Liver (tissue), 3 donors: ENCODE results near the gene NDUFAF8.

Experiments
- GABPA ChIP-seq, 2 donors: IDR thresholded peaks in 1 of 2; conservative IDR thresholded peaks in 1 of 2; 2 replicates each; pipeline ENCODE4 v1.6.1; 2016; ENCODE audit warnings: antibody characterized with exemption in 2 of 2, mild to moderate bottlenecking in 1 of 2, moderate library complexity in 1 of 2
- RAD21 ChIP-seq, 2 donors: IDR thresholded peaks; 2 replicates each; pipeline ENCODE4 v1.6.1; 2016; ENCODE audit warnings: antibody characterized with exemption in 2 of 2, mild to moderate bottlenecking in 2 of 2
- TF ChIP-seq, protein P1 (sequence below): fragments of 150-350 bp; IDR thresholded peaks from 2 replicates; pipeline ENCODE4 v1.5.1; 2017; ENCODE audit warnings: improper control_type of control experiment, low read depth, low read length; ENCODE audit not compliant: missing input control
- donor health status: healthy.
- donor health status: healthy.

GRCh38 chr17:81189670-81190530 lies 49.2 kb upstream of the NDUFAF8 start:
- TF ChIP-seq, protein P1, sequence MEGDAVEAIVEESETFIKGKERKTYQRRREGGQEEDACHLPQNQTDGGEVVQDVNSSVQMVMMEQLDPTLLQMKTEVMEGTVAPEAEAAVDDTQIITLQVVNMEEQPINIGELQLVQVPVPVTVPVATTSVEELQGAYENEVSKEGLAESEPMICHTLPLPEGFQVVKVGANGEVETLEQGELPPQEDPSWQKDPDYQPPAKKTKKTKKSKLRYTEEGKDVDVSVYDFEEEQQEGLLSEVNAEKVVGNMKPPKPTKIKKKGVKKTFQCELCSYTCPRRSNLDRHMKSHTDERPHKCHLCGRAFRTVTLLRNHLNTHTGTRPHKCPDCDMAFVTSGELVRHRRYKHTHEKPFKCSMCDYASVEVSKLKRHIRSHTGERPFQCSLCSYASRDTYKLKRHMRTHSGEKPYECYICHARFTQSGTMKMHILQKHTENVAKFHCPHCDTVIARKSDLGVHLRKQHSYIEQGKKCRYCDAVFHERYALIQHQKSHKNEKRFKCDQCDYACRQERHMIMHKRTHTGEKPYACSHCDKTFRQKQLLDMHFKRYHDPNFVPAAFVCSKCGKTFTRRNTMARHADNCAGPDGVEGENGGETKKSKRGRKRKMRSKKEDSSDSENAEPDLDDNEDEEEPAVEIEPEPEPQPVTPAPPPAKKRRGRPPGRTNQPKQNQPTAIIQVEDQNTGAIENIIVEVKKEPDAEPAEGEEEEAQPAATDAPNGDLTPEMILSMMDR: no peak
- TF ChIP-seq RAD21 (IDR thresholded peaks at IDR 0.05) (no peak), GABPA (IDR thresholded peaks at IDR 0.05 in 1 of 2, conservative IDR thresholded peaks at IDR 0.05 in 1 of 2) (no peak)
